HEK293 (cell line): ENCODE measurements around the gene SULT2B1.

Experiments
- CTCF ChIA-PET: fragments of 350-600 bp; formaldehyde crosslinking; extraction: SDS; loops from one replicate; lab custom pipeline; 2021; ENCODE audit warnings: antibody characterized with exemption; lab: Yijun Ruan, JAX
- POLR2A ChIA-PET: fragments of 300-600 bp; formaldehyde crosslinking; extraction: SDS; loops from one replicate; lab custom pipeline; 2020; ENCODE audit warnings: antibody characterized with exemption, inconsistent platforms; lab: Yijun Ruan, JAX
- H3K27ac ChIP-seq: fragments of 200-500 bp; sonication (Bioruptor generic); 2 replicates; pipeline ENCODE4 v1.5.1; 2014; ENCODE audit warnings: low read depth, low read length, control low read depth, inconsistent platforms; ENCODE audit errors: extremely low read depth
- H3K36me3 ChIP-seq, 2 experiments: fragments of 200-500 bp in 1 of 2; sonication (Bioruptor generic) in 1 of 2; 1 replicate in 1 of 2; 2 replicates in 1 of 2; pipeline ENCODE4 v1.5.1; 2014 to 2017; ENCODE audit warnings: inconsistent platforms in 2 of 2, low read length in 2 of 2; ENCODE audit not compliant: control insufficient read depth in 2 of 2, insufficient read depth in 1 of 2
- H3K4me1 ChIP-seq: fragments of 200-500 bp; sonication (Bioruptor generic); 2 replicates; pipeline ENCODE4 v1.5.1; 2014; ENCODE audit warnings: mild to moderate bottlenecking, low read length, inconsistent platforms; ENCODE audit not compliant: control insufficient read depth, insufficient read depth
- H3K4me3 ChIP-seq: 2 replicates; pipeline ENCODE4 v1.5.1; 2011; ENCODE audit warnings: low read depth, mild to moderate bottlenecking, control low read depth, low read length, moderate library complexity
- H3K9me3 ChIP-seq: fragments of 200-500 bp; sonication (Bioruptor generic); 2 replicates; pipeline ENCODE4 v1.5.1; 2014; ENCODE audit warnings: low read depth, low read length, inconsistent platforms; ENCODE audit not compliant: control insufficient read depth, insufficient read depth
- BCL11A ChIP-seq: fragments of 450-650 bp; formaldehyde crosslinking; IDR thresholded peaks from 2 replicates; pipeline ENCODE4 v1.5.1; 2016; ENCODE audit warnings: low read depth, missing biosample characterization, missing genetic modification characterization
- BCL11B ChIP-seq: fragments of 450-650 bp; formaldehyde crosslinking; IDR thresholded peaks from 2 replicates; pipeline ENCODE4 v1.5.1; 2016; ENCODE audit warnings: low read depth, missing biosample characterization, missing genetic modification characterization
- HOXD13 ChIP-seq: sonication (generic); formaldehyde crosslinking; IDR thresholded peaks from 2 replicates; pipeline ENCODE4 v1.8.0; 2022; ENCODE audit warnings: missing genetic modification reagents, borderline replicate concordance
- PATZ1 ChIP-seq: fragments of 450-650 bp; formaldehyde crosslinking; IDR thresholded peaks from 2 replicates; pipeline ENCODE4 v1.5.1; 2016; ENCODE audit warnings: missing biosample characterization, missing genetic modification characterization
- PRDM1 ChIP-seq: fragments of 450-650 bp; formaldehyde crosslinking; IDR thresholded peaks from 2 replicates; pipeline ENCODE4; 2016; ENCODE audit warnings: missing biosample characterization, missing genetic modification characterization
- SCRT2 ChIP-seq: fragments of 450-650 bp; formaldehyde crosslinking; IDR thresholded peaks from 2 replicates; pipeline ENCODE4 v1.5.1; 2016; ENCODE audit warnings: missing biosample characterization, missing genetic modification characterization
- TCF7L2 ChIP-seq: IDR thresholded peaks from 2 replicates; pipeline ENCODE4 v1.6.1; 2011; ENCODE audit warnings: low read depth, mild to moderate bottlenecking, inconsistent platforms, low read length, moderate library complexity, borderline replicate concordance
- YY2 ChIP-seq: fragments of 450-650 bp; formaldehyde crosslinking; IDR thresholded peaks from 2 replicates; pipeline ENCODE4 v1.5.1; 2016; ENCODE audit warnings: missing biosample characterization, missing genetic modification characterization
- ZBTB20 ChIP-seq: fragments of 450-650 bp; formaldehyde crosslinking; IDR thresholded peaks from 2 replicates; pipeline ENCODE4 v1.5.1; 2016; ENCODE audit warnings: missing biosample characterization, missing genetic modification characterization
- ZBTB49 ChIP-seq: fragments of 450-650 bp; formaldehyde crosslinking; IDR thresholded peaks from 2 replicates; pipeline ENCODE4 v1.5.1; 2016; ENCODE audit warnings: missing biosample characterization, missing genetic modification characterization, low read depth
- ZNF121 ChIP-seq: fragments of 450-650 bp; formaldehyde crosslinking; IDR thresholded peaks from 2 replicates; pipeline ENCODE4 v1.5.1; 2016; ENCODE audit warnings: missing biosample characterization, missing genetic modification characterization
- ZNF174 ChIP-seq: fragments of 450-650 bp; formaldehyde crosslinking; IDR thresholded peaks from 2 replicates; pipeline ENCODE4 v1.5.0; 2017; ENCODE audit warnings: missing biosample characterization, mild to moderate bottlenecking, missing genetic modification characterization
- ZNF175 ChIP-seq: fragments of 450-650 bp; formaldehyde crosslinking; IDR thresholded peaks from 2 replicates; pipeline ENCODE4 v1.5.1; 2016; ENCODE audit warnings: missing biosample characterization, missing genetic modification characterization
- ZNF416 ChIP-seq: fragments of 450-650 bp; formaldehyde crosslinking; IDR thresholded peaks from 2 replicates; pipeline ENCODE4 v1.5.1; 2016; ENCODE audit warnings: missing biosample characterization, missing genetic modification characterization
- ZNF558 ChIP-seq: fragments of 450-650 bp; formaldehyde crosslinking; IDR thresholded peaks from 2 replicates; pipeline ENCODE4 v1.5.1; 2016; ENCODE audit warnings: missing biosample characterization, missing genetic modification characterization
- ZNF561 ChIP-seq: fragments of 450-650 bp; IDR thresholded peaks from 2 replicates; pipeline ENCODE4 v1.5.1; 2018; ENCODE audit warnings: missing biosample characterization, missing genetic modification characterization, borderline replicate concordance
- ZNF623 ChIP-seq: fragments of 450-650 bp; formaldehyde crosslinking; IDR thresholded peaks from 2 replicates; pipeline ENCODE4 v1.5.1; 2016; ENCODE audit warnings: missing biosample characterization, missing genetic modification characterization
- ZNF629 ChIP-seq: fragments of 450-650 bp; formaldehyde crosslinking; IDR thresholded peaks from 2 replicates; pipeline ENCODE4 v1.5.1; 2017; ENCODE audit warnings: missing biosample characterization, missing genetic modification characterization
- ZNF777 ChIP-seq: fragments of 450-650 bp; formaldehyde crosslinking; IDR thresholded peaks from 2 replicates; pipeline ENCODE4 v1.5.1; 2017; ENCODE audit warnings: missing biosample characterization, missing genetic modification characterization, borderline replicate concordance
- ZNF830 ChIP-seq: fragments of 450-650 bp; IDR thresholded peaks from 2 replicates; pipeline ENCODE4 v1.5.0; 2018; ENCODE audit warnings: missing biosample characterization, missing genetic modification characterization, low read depth, mild to moderate bottlenecking, moderate library complexity
- TF ChIP-seq, protein P1 (sequence below): fragments of 450-650 bp; IDR thresholded peaks from 2 replicates; pipeline ENCODE4 v1.5.1; 2018; ENCODE audit warnings: missing biosample characterization, mild to moderate bottlenecking, missing genetic modification characterization
- TF ChIP-seq, protein P2 (sequence below): fragments of 450-650 bp; formaldehyde crosslinking; IDR thresholded peaks from 2 replicates; pipeline ENCODE4 v1.5.1; 2017; ENCODE audit warnings: missing biosample characterization, missing genetic modification characterization

Gene SULT2B1

DNA sequence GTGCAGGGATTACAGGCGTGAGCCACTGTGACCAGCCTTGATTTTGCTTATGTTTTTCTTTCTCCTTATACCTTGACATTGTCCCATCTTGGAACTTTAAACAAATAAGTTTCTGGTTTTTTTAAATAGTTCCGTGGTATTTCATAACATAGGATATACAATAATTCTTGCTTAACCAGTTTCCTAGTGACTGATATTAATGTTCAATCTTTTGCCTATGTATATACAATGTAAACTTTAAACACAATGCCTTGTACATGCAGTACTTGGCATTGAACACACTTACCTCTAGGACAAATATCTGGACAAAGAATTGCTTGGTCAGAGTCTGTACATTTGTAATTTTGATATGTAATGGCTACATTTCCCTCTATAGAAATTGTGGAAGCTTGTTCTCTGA is 30.2 kb downstream of the SULT2B1 start (continued):
- TF ChIP-seq SCRT2 (tag by site-specific recombination) (no peak), ZNF777 (tag by site-specific recombination) (no peak), ZNF558 (tag by site-specific recombination) (no peak), ZBTB49 (tag by site-specific recombination) (no peak), ZNF629 (tag by site-specific recombination) (no peak), ZNF830 (tag by site-specific recombination) (no peak), BCL11B (tag by site-specific recombination) (no peak), YY2 (tag by site-specific recombination) (no peak)
- TF ChIP-seq, protein P1, sequence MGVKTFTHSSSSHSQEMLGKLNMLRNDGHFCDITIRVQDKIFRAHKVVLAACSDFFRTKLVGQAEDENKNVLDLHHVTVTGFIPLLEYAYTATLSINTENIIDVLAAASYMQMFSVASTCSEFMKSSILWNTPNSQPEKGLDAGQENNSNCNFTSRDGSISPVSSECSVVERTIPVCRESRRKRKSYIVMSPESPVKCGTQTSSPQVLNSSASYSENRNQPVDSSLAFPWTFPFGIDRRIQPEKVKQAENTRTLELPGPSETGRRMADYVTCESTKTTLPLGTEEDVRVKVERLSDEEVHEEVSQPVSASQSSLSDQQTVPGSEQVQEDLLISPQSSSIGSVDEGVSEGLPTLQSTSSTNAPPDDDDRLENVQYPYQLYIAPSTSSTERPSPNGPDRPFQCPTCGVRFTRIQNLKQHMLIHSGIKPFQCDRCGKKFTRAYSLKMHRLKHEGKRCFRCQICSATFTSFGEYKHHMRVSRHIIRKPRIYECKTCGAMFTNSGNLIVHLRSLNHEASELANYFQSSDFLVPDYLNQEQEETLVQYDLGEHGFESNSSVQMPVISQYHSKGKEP (tag by site-specific recombination) = no peak

- H3K9me3 ChIP-seq = no peaks in the 10 kb centered on the region
- no peak overlapping the region for H3K27ac ChIP-seq
- H3K36me3 ChIP-seq = no peaks in the 10 kb centered on the region
- TF ChIP-seq ZNF175 (no peak), BCL11A (tag by site-specific recombination) (no peak), TCF7L2 (no peak), ZBTB20 (tag by site-specific recombination) (no peak)
- TF ChIP-seq, all 188 proteins: peak for 0
- Histone ChIP-seq H3K4me1 (no peaks in the 10 kb centered on the region), H3K4me3 (no peak overlapping the region)
- ChIA-PET CTCF (interaction anchor here (0.6 to 12.4 kb wide), 11 partner anchors 22 to 1013 kb away, joined by 3 to 272 read pairs (median 4); partner anchors contain the start of gene CA11), POLR2A (interaction anchor here (1.4 to 1.8 kb wide), 2 partner anchors 74 to 81 kb away, joined by 3 to 4 read pairs; no protein-coding TSS in a partner anchor)
These were observed 35.4 kb downstream of the SULT2B1 start for GRCh38 chr19:48587387-48587786.

- H3K4me3 ChIP-seq = peak overlapping the region; percentile 47
- no peaks in the 10 kb centered on the region for H3K36me3 ChIP-seq
- POLR2A ChIA-PET = interaction anchor here (0.8 to 1.5 kb wide), 9 partner anchors 14 to 226 kb away, joined by 3 to 11 read pairs (median 4); partner anchors contain the start of genes RPL18 and SPHK2
- H3K9me3 ChIP-seq = no peaks in the 10 kb centered on the region
- CTCF ChIA-PET = interaction anchor here (0.5 to 12.4 kb wide), 41 partner anchors 8 to 1728 kb away, joined by 3 to 272 read pairs (median 4); partner anchors contain the start of genes DBP and SPACA4
- H3K4me1 ChIP-seq = no peaks in the 10 kb centered on the region
- H3K27ac ChIP-seq = no peak overlapping the region
- TF ChIP-seq ZNF561 (tag by site-specific recombination) (no peak), ZNF121 (tag by site-specific recombination) (peak; percentile 76), ZNF174 (tag by site-specific recombination) (no peak), BCL11A (tag by site-specific recombination) (0 out of 2 replicates have a peak, but pooled peaks have one; percentile 68), SCRT2 (tag by site-specific recombination) (peak; percentile 28), BCL11B (tag by site-specific recombination) (peak; percentile 86; the same call in 1 of the 2 replicates), YY2 (tag by site-specific recombination) (no peak), HOXD13 (CRISPR knock-in tag) (no peak), ZNF416 (tag by site-specific recombination) (0 out of 2 replicates have a peak, but pooled peaks have one; percentile 53), PRDM1 (tag by site-specific recombination) (no peak; the same call in 1 of the 2 replicates), PATZ1 (peak; percentile 88), ZNF623 (tag by site-specific recombination) (peak; percentile 100)
- TF ChIP-seq, protein P2, sequence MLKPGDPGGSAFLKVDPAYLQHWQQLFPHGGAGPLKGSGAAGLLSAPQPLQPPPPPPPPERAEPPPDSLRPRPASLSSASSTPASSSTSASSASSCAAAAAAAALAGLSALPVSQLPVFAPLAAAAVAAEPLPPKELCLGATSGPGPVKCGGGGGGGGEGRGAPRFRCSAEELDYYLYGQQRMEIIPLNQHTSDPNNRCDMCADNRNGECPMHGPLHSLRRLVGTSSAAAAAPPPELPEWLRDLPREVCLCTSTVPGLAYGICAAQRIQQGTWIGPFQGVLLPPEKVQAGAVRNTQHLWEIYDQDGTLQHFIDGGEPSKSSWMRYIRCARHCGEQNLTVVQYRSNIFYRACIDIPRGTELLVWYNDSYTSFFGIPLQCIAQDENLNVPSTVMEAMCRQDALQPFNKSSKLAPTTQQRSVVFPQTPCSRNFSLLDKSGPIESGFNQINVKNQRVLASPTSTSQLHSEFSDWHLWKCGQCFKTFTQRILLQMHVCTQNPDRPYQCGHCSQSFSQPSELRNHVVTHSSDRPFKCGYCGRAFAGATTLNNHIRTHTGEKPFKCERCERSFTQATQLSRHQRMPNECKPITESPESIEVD (tag by site-specific recombination) = no peak
These were observed 36.9 kb downstream of the SULT2B1 start for GRCh38 chr19:48588670-48589401.
